Keratinocyte (primary cell): ENCODE data around the gene SDS. TPM values are rescaled to one million over a fixed set of nuclear protein-coding genes. Genes with fewer than 3 reads are reported as not detected.

Experiments used
- DNase-seq: peaks from one replicate; pipeline ENCODE4 v3.0.0-alpha.2; 2011; ENCODE audit warnings: low read depth, missing footprints, low spot score
- FAIRE-seq: peaks from 2 replicates; lab custom pipeline; 2011; peaks lifted over from hg19 to GRCh38; lab: Jason Lieb, UNC
- H2AFZ ChIP-seq: 2 replicates; pipeline ENCODE4 v1.6.0; 2012; ENCODE audit warnings: low read length, control low read depth, inconsistent platforms; ENCODE audit not compliant: control insufficient read depth
- H3K27ac ChIP-seq: 2 replicates; pipeline ENCODE4 v1.5.1; 2011; ENCODE audit warnings: low read length; ENCODE audit not compliant: control insufficient read depth, insufficient read depth
- H3K27me3 ChIP-seq: 3 replicates; pipeline ENCODE4 v1.6.0; 2011; ENCODE audit warnings: low read length; ENCODE audit not compliant: control insufficient read depth, insufficient read depth; ENCODE audit errors: extremely low read depth
- H3K36me3 ChIP-seq, 2 experiments: 2 replicates in 1 of 2; 3 replicates in 1 of 2; pipeline ENCODE4 v1.5.1; 2011; ENCODE audit warnings: low read length in 2 of 2, mild to moderate bottlenecking in 1 of 2; ENCODE audit not compliant: control insufficient read depth in 2 of 2, insufficient read depth in 2 of 2; ENCODE audit errors: extremely low read depth in 1 of 2
- H3K4me1 ChIP-seq: 3 replicates; pipeline ENCODE4 v1.5.1; 2011; ENCODE audit warnings: low read length; ENCODE audit not compliant: control insufficient read depth, insufficient read depth; ENCODE audit errors: extremely low read depth
- H3K4me2 ChIP-seq: 3 replicates; pipeline ENCODE4 v1.6.0; 2011; ENCODE audit warnings: low read depth, low read length; ENCODE audit not compliant: control insufficient read depth, insufficient read depth; ENCODE audit errors: extremely low read depth
- H3K4me3 ChIP-seq, 3 experiments: fragments of 200-600 bp in 1 of 3; sonication (generic) in 1 of 3; 2 replicates in 2 of 3; 3 replicates in 1 of 3; pipeline ENCODE4 v1.5.1; 2011 to 2016; ENCODE audit warnings: low read length in 3 of 3, mild to moderate bottlenecking in 3 of 3, control low read depth in 2 of 3, inconsistent platforms in 1 of 3, low read depth in 1 of 3, mixed read lengths in 1 of 3, mixed run types in 1 of 3, moderate library complexity in 1 of 3; ENCODE audit not compliant: control insufficient read depth in 2 of 3, insufficient read depth in 2 of 3; ENCODE audit errors: extremely low read depth in 1 of 3
- H3K79me2 ChIP-seq: 2 replicates; pipeline ENCODE4 v1.6.0; 2012; ENCODE audit warnings: low read length; ENCODE audit not compliant: control insufficient read depth, insufficient read depth
- H3K9ac ChIP-seq: 3 replicates; pipeline ENCODE4 v1.6.0; 2011; ENCODE audit warnings: low read length; ENCODE audit not compliant: control insufficient read depth, insufficient read depth; ENCODE audit errors: extremely low read depth
- H3K9me1 ChIP-seq: 3 replicates; pipeline ENCODE4 v1.6.0; 2011; ENCODE audit warnings: low read length; ENCODE audit not compliant: control insufficient read depth, insufficient read depth; ENCODE audit errors: extremely low read depth
- H3K9me3 ChIP-seq: 2 replicates; pipeline ENCODE4 v1.5.1; 2012; ENCODE audit warnings: low read depth, low read length; ENCODE audit not compliant: control insufficient read depth
- H4K20me1 ChIP-seq: 3 replicates; pipeline ENCODE4 v1.6.0; 2011; ENCODE audit warnings: low read length; ENCODE audit not compliant: control insufficient read depth, insufficient read depth; ENCODE audit errors: extremely low read depth
- CTCF ChIP-seq, 3 experiments: IDR thresholded peaks in 1 of 3; conservative IDR thresholded peaks in 1 of 3; optimal IDR thresholded peaks in 1 of 3; 2 replicates in 2 of 3; 3 replicates in 1 of 3; pipeline versions ENCODE3 to v1.5.1; 2011; ENCODE audit warnings: low read length in 3 of 3, mild to moderate bottlenecking in 3 of 3, moderate library complexity in 2 of 3, control low read depth in 1 of 3, inconsistent platforms in 1 of 3; ENCODE audit not compliant: insufficient read depth in 2 of 3; ENCODE audit errors: extremely low read depth in 1 of 3
- EZH2 ChIP-seq: IDR thresholded peaks from one replicate; pipeline ENCODE4 v1.6.1; 2012; ENCODE audit warnings: inconsistent platforms, mild to moderate bottlenecking, low read length, moderate library complexity
- dilution Hi-C: fragments of 300-500 bp; cut with MboI; formaldehyde crosslinking; loops from one replicate; pipeline ENCODE4 v1.7.0; 2020; ENCODE audit warnings: low sequenced_read_pairs; ENCODE audit not compliant: extremely low pct_ligation_motif_present
- polyA minus RNA-seq, 3 experiments: library from RNA; depleted of rRNA, polyadenylated mRNA; stranded (reverse); fragments of >200 nt; gene quantifications; 1 replicate in 1 of 3; 2 replicates in 1 of 3; 3 replicates in 1 of 3; pipeline ENCODE4 v1.2.3, GENCODE V29; 2011
- polyA plus RNA-seq, 5 experiments: library from polyadenylated mRNA; depleted of rRNA in 3 of 5; stranded (reverse) in 3 of 5; stranded (forward) in 1 of 5; unstranded in 1 of 5; fragments of >200 nt; gene quantifications; 1 replicate in 1 of 5; 2 replicates in 3 of 5; 3 replicates in 1 of 5; pipeline versions ENCODE4 v1.2.1 to v1.2.3, GENCODE V29; 2011 to 2012; ENCODE audit warnings: missing spikeins in 2 of 5, low read depth in 1 of 5, low replicate concordance in 1 of 5

Gene SDS, protein sequence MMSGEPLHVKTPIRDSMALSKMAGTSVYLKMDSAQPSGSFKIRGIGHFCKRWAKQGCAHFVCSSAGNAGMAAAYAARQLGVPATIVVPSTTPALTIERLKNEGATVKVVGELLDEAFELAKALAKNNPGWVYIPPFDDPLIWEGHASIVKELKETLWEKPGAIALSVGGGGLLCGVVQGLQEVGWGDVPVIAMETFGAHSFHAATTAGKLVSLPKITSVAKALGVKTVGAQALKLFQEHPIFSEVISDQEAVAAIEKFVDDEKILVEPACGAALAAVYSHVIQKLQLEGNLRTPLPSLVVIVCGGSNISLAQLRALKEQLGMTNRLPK
- polyA plus RNA-seq (not detected in 3 replicates), polyA minus RNA-seq (not detected in 3 replicates)
- polyA plus RNA-seq (2011; ENCODE audit: low read depth), result not detected
- not detected in 2 replicates for polyA plus RNA-seq (2011; cell fraction: cytosol; rRNA removed)
- polyA plus RNA-seq (2011; cell fraction: nucleus; rRNA removed), result not detected in 2 replicates
- 0.11 TPM in 1 of 2 replicates, not detected in the other for polyA plus RNA-seq (2012; ENCODE audit: low replicate concordance)
- not detected for polyA minus RNA-seq (2011; cell fraction: cytosol; rRNA and poly(A)+ RNA removed)
- polyA minus RNA-seq (2011; cell fraction: nucleus; rRNA and poly(A)+ RNA removed), result not detected in 2 replicates

- dilution Hi-C loops, result no loop called here
- no peak within 1 kb of the TSS for H3K4me3 ChIP-seq
Measured at GRCh38 chr12:113403435-113404415, at the start of gene SDS. Gene SDS, minus strand, starts transcription at chr12:113403887. Its CDS starts 4,179 bp downstream, at chr12:113399708.

DNA sequence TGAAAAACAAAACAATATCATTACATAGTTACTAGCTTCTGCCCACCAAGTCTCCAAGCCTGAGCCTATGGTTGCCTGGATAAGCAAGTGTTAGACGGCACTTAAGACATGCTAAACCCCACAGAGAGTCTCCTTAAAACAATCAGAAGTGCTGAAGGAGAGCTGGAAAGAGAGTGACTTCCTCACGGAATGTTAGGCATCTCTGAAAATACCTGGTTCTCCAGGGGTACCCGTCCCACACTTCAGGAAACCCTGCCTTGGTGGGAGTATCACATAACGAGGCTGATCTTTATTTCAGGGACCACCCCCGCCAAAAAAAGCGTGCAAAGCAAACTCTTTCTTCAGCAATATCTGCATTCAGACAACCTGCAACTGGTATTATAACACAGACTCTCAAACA, 49.6 kb upstream of the SDS start:
- Histone ChIP-seq H3K9me3 (no peaks in the 10 kb centered on the region), H3K4me1 (no peaks in the 10 kb centered on the region), H3K27me3 (peaks cover 4% of the 10 kb centered on the region), H3K9ac (no peak overlapping the region), H2AFZ (no peak overlapping the region), H3K4me3 (no peak overlapping the region), H3K9me1 (no peaks in the 10 kb centered on the region), H3K4me2 (no peak overlapping the region), H3K79me2 (no peaks in the 10 kb centered on the region), H4K20me1 (no peaks in the 10 kb centered on the region), H3K27ac (no peak overlapping the region), H3K36me3 (no peaks in the 10 kb centered on the region)
- dilution Hi-C loops, result no loop called here
- TF ChIP-seq CTCF (optimal IDR thresholded peaks at IDR 0.05 in 1 of 3, IDR thresholded peaks at IDR 0.05 in 1 of 3, conservative IDR thresholded peaks at IDR 0.05 in 1 of 3; ENCODE audit: extremely low read depth in 1 of 3, insufficient read depth in 2 of 3, low read length in 3 of 3) (no peak), EZH2 (no peak)
- no peak for DNase-seq
- no peak for FAIRE-seq

More at GRCh38 chr12:113403435-113404415, at the start of gene SDS:
- no peaks in the 10 kb centered on the region for H3K36me3 ChIP-seq
- H3K9me3 ChIP-seq, result no peaks in the 10 kb centered on the region
- no peaks in the 10 kb centered on the region for H4K20me1 ChIP-seq
- no peak within 1 kb of the TSS for H3K27ac ChIP-seq
- FAIRE-seq, result no peak
- TF ChIP-seq EZH2 (no peak), CTCF (optimal IDR thresholded peaks at IDR 0.05 in 1 of 3, IDR thresholded peaks at IDR 0.05 in 1 of 3, conservative IDR thresholded peaks at IDR 0.05 in 1 of 3; ENCODE audit: extremely low read depth in 1 of 3, insufficient read depth in 2 of 3, low read length in 3 of 3) (no peak)
- no peaks in the 10 kb centered on the region for H3K4me1 ChIP-seq
- no peaks in the 10 kb centered on the region for H3K9me1 ChIP-seq
- no peak within 1 kb of the TSS for H2AFZ ChIP-seq
- no peaks in the 10 kb centered on the region for H3K27me3 ChIP-seq
- H3K4me2 ChIP-seq, result no peak within 1 kb of the TSS
- H3K79me2 ChIP-seq, result no peaks in the 10 kb centered on the region
- no peak for DNase-seq
- no peak within 1 kb of the TSS for H3K9ac ChIP-seq
